IPS-NIHi7 (cell line): Measurements from ENCODE around the gene TBC1D5.
"Not testable (repeated sequence)": the region's sequence is repeated elsewhere in the genome, so short reads cannot be mapped to it uniquely, and the experiment has no call there.

ENCODE experiments used
- DNase-seq: peaks from one replicate; pipeline ENCODE4 v3.0.0; 2012; ENCODE audit warnings: mixed read lengths; ENCODE audit errors: extremely low spot score

Gene TBC1D5

GRCh38 chr3:17749705-17750293, 7.4 kb upstream of the TBC1D5 start:
- no peak for DNase-seq

GRCh38 chr3:17749281-17749680, 6.8 kb upstream of the TBC1D5 start:
- DNase-seq = no peak

GRCh38 chr3:17747890-17748247, 5.4 kb upstream of the TBC1D5 start:
- no peak for DNase-seq

- DNase-seq = no peak
These were observed 4.9 kb upstream of the TBC1D5 start for GRCh38 chr3:17747174-17747889.

- DNase-seq = no peak
These were observed 3.5 kb upstream of the TBC1D5 start for GRCh38 chr3:17745894-17746293.

GRCh38 chr3:17745301-17745700, 2.9 kb upstream of the TBC1D5 start:
- DNase-seq = peak; percentile 24

- DNase-seq = no peak
These were observed 2.3 kb upstream of the TBC1D5 start for GRCh38 chr3:17744693-17745092.

GRCh38 chr3:17743658-17743995, 1.2 kb upstream of the TBC1D5 start:
- no peak for DNase-seq

GRCh38 chr3:17742880-17743657, 638 bp upstream of the TBC1D5 start:
- peak; percentile 97 for DNase-seq

GRCh38 chr3:17741621-17742101, 770 bp downstream of the TBC1D5 start:
- no peak for DNase-seq

GRCh38 chr3:17740721-17741141, 1.7 kb downstream of the TBC1D5 start:
- no peak for DNase-seq

- no peak for DNase-seq
These were observed 3.5 kb downstream of the TBC1D5 start for GRCh38 chr3:17738921-17739320.

- no peak for DNase-seq
These were observed 4.2 kb downstream of the TBC1D5 start for GRCh38 chr3:17738219-17738618.

GRCh38 chr3:17737591-17737990, 4.8 kb downstream of the TBC1D5 start:
- DNase-seq = no peak

GRCh38 chr3:17735362-17735761, 7.1 kb downstream of the TBC1D5 start:
- not testable (repeated sequence) for DNase-seq

GRCh38 chr3:17733768-17734167, 8.7 kb downstream of the TBC1D5 start:
- DNase-seq = no peak

GRCh38 chr3:17733215-17733614, 9.2 kb downstream of the TBC1D5 start:
- no peak for DNase-seq

- DNase-seq = no peak
These were observed 12.0 kb downstream of the TBC1D5 start for GRCh38 chr3:17730318-17730967.

GRCh38 chr3:17726313-17726712, 16.1 kb downstream of the TBC1D5 start:
- DNase-seq = no peak

- not testable (repeated sequence) for DNase-seq
These were observed 16.6 kb downstream of the TBC1D5 start for GRCh38 chr3:17725844-17726243.

GRCh38 chr3:17724948-17725347, 17.5 kb downstream of the TBC1D5 start:
- DNase-seq = no peak

- DNase-seq = no peak
These were observed 18.3 kb downstream of the TBC1D5 start for GRCh38 chr3:17724122-17724521.
